Measurements from ENCODE around the gene TRIP10. TPM values are rescaled to one million over a fixed set of nuclear protein-coding genes. Genes with fewer than 3 reads are reported as not detected.
A peak's percentile ranks its signal among the peaks of the same experiment; 100 is the strongest.

TRIP10 gene
- polyA plus RNA-seq, 1 donor from 2014 or later = 0.76 TPM

- Histone ChIP-seq H3K27me3 (ENCODE audit: insufficient read depth, low read depth, low read length) (peaks cover 8% of the 10 kb centered on the region), H3K27ac (ENCODE audit: low read length) (peak overlapping the region; percentile 92), H3K9me3 (ENCODE audit: low read length) (no peaks in the 10 kb centered on the region), H3K9me2 (ENCODE audit: insufficient read depth, low read length) (no peaks in the 10 kb centered on the region), H3F3A (ENCODE audit: insufficient read depth, low read length, poor library complexity, severe bottlenecking) (no peaks in the 10 kb centered on the region), H3K36me3 (ENCODE audit: insufficient read depth, low read length) (no peaks in the 10 kb centered on the region), H3K9ac (ENCODE audit: low read length) (peak overlapping the region; percentile 80), H4K20me1 (ENCODE audit: insufficient read depth) (no peaks in the 10 kb centered on the region), H3K4me3 (ENCODE audit: low read length) (peak overlapping the region; percentile 74), H2AFZ (ENCODE audit: low read depth, low read length) (peak overlapping the region; percentile 56), H3K79me2 (replicated peaks; ENCODE audit: insufficient read depth, low read length) (no peaks in the 10 kb centered on the region), H3K4me2 (ENCODE audit: low read length) (peak overlapping the region; percentile 93)
- TF ChIP-seq CTCF (IDR thresholded peaks at IDR 0.05; ENCODE audit: poor library complexity, severe bottlenecking) = peak; percentile 72
- no peak for TF ChIP-seq EZH2 (IDR thresholded peaks at IDR 0.05; ENCODE audit: borderline replicate concordance, insufficient read depth, low read length, poor library complexity, severe bottlenecking)
- TF ChIP-seq REST (IDR thresholded peaks at IDR 0.05; ENCODE audit: borderline replicate concordance) = no peak
- TF ChIP-seq RAD21 (conservative IDR thresholded peaks at IDR 0.05) = peak; percentile 61
- no peak for TF ChIP-seq EP300 (conservative IDR thresholded peaks at IDR 0.05; ENCODE audit: poor library complexity, severe bottlenecking)
- peak; percentile 79 for TF ChIP-seq SMC3 (conservative IDR thresholded peaks at IDR 0.05; ENCODE audit: poor library complexity)
These were observed 3.1 kb upstream of the TRIP10 start for GRCh38 chr19:6736169-6736916.

- Histone ChIP-seq H4K20me1 (ENCODE audit: insufficient read depth) (no peaks in the 10 kb centered on the region), H3K9me2 (ENCODE audit: insufficient read depth, low read length) (no peaks in the 10 kb centered on the region), H3F3A (ENCODE audit: insufficient read depth, low read length, poor library complexity, severe bottlenecking) (no peaks in the 10 kb centered on the region), H3K79me2 (replicated peaks; ENCODE audit: insufficient read depth, low read length) (no peaks in the 10 kb centered on the region), H3K36me3 (ENCODE audit: insufficient read depth, low read length) (no peaks in the 10 kb centered on the region), H3K4me2 (ENCODE audit: low read length) (peak overlapping the region; percentile 93), H3K4me3 (ENCODE audit: low read length) (peak overlapping the region; percentile 74), H3K27ac (ENCODE audit: low read length) (peak overlapping the region; percentile 92), H2AFZ (ENCODE audit: low read depth, low read length) (peak overlapping the region; percentile 56), H3K27me3 (ENCODE audit: insufficient read depth, low read depth, low read length) (peaks cover 8% of the 10 kb centered on the region), H3K9me3 (ENCODE audit: low read length) (no peaks in the 10 kb centered on the region), H3K9ac (ENCODE audit: low read length) (peak overlapping the region; percentile 80)
- TF ChIP-seq POLR2AphosphoS5 (IDR thresholded peaks at IDR 0.05) (no peak), TAF1 (IDR thresholded peaks at IDR 0.05; ENCODE audit: low read depth) (no peak), RAD21 (conservative IDR thresholded peaks at IDR 0.05) (no peak), MXI1 (conservative IDR thresholded peaks at IDR 0.05; ENCODE audit: poor library complexity, severe bottlenecking) (no peak), EZH2 (IDR thresholded peaks at IDR 0.05; ENCODE audit: borderline replicate concordance, insufficient read depth, low read length, poor library complexity, severe bottlenecking) (no peak), SMC3 (conservative IDR thresholded peaks at IDR 0.05; ENCODE audit: poor library complexity) (no peak), REST (IDR thresholded peaks at IDR 0.05; ENCODE audit: borderline replicate concordance) (no peak), EP300 (conservative IDR thresholded peaks at IDR 0.05; ENCODE audit: poor library complexity, severe bottlenecking) (no peak), CTCF (IDR thresholded peaks at IDR 0.05; ENCODE audit: poor library complexity, severe bottlenecking) (no peak)
These were observed 2.6 kb upstream of the TRIP10 start for GRCh38 chr19:6736917-6737283.
